ENCODE results near the gene UQCR11.
A peak's percentile ranks its signal among the peaks of the same experiment; 100 is the strongest.

Gene UQCR11

GRCh38 chr19:1568320-1569019 lies 36.8 kb downstream of the UQCR11 start, which contains the start of gene MEX3D:
Gene MEX3D, minus strand, starts transcription at chr19:1568325. Its CDS starts 267 bp downstream, at chr19:1568058.
- H3K4me3 ChIP-seq (ENCODE audit: low read depth, low read length): peak within 1 kb of the TSS; percentile 30
- DNase-seq (ENCODE audit: low read depth): peak; percentile 86
- no peak for TF ChIP-seq CTCF (IDR thresholded peaks at IDR 0.05; ENCODE audit: insufficient read depth, low read depth, low read length, missing control alignments)

- no peak for TF ChIP-seq CTCF (IDR thresholded peaks at IDR 0.05; ENCODE audit: insufficient read depth, low read depth, low read length, missing control alignments)
- DNase-seq (ENCODE audit: low read depth): no peak
- no peak overlapping the region for H3K4me3 ChIP-seq (ENCODE audit: low read depth, low read length)
Observed at GRCh38 chr19:1567848-1568227, 37.4 kb downstream of the UQCR11 start.

DNA sequence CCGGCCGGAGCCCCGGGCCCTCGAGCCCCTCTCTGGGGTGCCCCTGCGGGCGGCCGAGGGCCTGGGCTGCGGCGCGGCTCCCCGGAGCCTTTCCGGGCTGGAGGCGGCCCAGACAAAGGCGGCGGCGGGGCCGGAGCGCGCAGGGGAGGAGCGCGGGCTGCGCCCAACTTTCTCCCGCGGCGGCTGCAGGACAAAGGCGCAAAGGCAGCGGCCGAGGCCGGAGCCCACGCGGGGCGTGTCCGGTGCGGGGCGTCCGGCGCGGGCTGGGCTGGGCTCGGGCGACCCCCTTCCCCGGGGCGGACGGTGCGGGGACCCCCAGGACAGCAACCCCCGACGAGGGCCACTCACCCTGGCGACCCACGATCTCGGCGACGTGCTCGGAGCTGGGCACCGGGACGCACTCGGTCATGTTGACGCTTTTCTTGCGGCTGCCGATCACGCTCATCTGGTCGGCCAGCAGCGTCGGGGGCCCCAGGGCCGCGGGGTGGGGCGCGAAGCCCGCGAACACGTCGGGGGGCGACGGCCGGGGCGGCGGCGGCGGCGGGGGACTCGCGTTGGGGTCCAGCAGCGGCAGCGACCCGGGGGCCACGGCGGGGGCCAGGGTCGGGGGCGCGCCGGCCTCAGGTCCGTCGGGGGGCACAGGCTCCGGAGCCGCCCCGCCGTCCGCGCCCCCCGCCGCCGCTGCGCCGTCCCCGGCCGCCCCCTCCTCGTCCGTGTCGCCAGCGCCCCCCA lies 38.0 kb downstream of the UQCR11 start:
- no peak for TF ChIP-seq CTCF (IDR thresholded peaks at IDR 0.05; ENCODE audit: insufficient read depth, low read depth, low read length, missing control alignments)
- no peak for DNase-seq (ENCODE audit: low read depth)

DNA sequence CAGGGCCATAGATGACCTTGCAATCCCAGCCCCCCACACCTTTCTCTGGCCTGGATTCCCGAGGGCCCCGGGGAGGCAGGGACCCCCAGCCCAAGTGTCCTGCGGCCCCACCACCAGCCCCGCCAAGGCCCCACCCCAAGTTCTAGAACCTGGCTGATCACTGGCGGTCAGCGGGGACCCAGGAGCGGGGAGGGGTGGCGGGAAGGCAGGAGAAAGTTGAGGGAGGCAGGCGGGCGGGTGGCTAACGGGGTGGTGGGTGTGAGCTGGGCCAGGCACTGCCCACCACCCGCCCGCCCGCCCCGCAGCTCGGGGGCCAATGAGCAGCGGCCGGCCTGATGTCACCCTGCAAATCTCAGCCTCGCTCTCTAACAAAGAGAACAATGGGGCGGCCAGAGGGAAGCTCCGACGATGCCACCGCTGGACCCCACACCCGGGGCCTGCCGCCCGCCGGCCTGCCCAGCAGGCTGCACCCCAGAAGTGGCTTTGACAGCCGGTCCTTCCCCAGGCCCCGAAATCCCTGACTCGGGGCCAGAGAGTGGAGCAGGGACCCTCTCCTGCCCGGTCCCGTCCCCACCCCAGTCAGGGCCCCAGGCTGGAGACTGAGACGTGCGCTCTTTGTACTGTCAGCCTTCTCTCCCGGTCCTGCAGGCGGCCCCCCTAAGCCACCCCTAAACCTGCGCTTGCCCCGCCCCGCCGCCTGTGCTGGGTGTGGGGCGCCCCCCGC lies 38.7 kb downstream of the UQCR11 start:
- TF ChIP-seq CTCF (IDR thresholded peaks at IDR 0.05; ENCODE audit: insufficient read depth, low read depth, low read length, missing control alignments): no peak
- DNase-seq (ENCODE audit: low read depth): no peak
- no peak overlapping the region for H3K4me3 ChIP-seq (ENCODE audit: low read depth, low read length)

More for the DNA sequence above, 38.0 kb downstream of the UQCR11 start:
- H3K4me3 ChIP-seq (ENCODE audit: low read depth, low read length): peak overlapping the region; percentile 30; the same call in 1 of the 2 replicates

GRCh38 chr19:1563251-1563650 lies 42.0 kb downstream of the UQCR11 start:
- no peak overlapping the region for H3K4me3 ChIP-seq (ENCODE audit: low read depth, low read length)
- TF ChIP-seq CTCF (IDR thresholded peaks at IDR 0.05; ENCODE audit: insufficient read depth, low read depth, low read length, missing control alignments): no peak
- DNase-seq (ENCODE audit: low read depth): no peak

GRCh38 chr19:1561236-1561842 lies 43.9 kb downstream of the UQCR11 start:
- no peak for DNase-seq (ENCODE audit: low read depth)
- no peak overlapping the region for H3K4me3 ChIP-seq (ENCODE audit: low read depth, low read length)
- TF ChIP-seq CTCF (IDR thresholded peaks at IDR 0.05; ENCODE audit: insufficient read depth, low read depth, low read length, missing control alignments): no peak
